ENCODE measurements around the gene SHLD2. TPM values are rescaled to one million over a fixed set of nuclear protein-coding genes. Genes with fewer than 3 reads are reported as not detected.

SHLD2 gene
- total and polyA plus RNA-seq, 2 of the 4 experiments (the other 2 are of a cell fraction) = 10.6 to 19.9 TPM

DNA sequence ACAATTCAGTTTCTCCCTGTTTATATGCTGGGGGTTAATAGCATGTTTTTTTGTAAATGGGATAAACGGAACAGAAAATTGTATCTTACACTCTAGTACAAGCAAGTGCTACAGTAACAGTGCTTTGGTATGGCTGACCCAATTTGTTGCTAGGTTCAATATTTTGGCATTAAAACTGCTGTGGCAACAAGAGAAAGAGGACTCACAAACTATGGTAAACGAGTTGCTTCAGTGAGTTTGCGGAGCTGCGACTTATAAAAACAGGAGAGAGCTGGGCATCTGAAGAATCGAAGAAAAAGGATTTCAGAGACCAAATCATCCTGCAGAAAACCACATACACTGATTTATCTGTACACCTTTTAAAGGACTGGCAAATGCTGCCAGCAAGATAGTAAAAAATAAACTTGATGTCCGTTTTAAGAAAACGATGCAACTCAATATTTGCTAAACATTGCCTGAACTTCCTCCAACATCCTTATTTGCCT lies 2.6 kb upstream of the SHLD2 start:
- H3K9ac ChIP-seq (ENCODE audit: low read depth, low read length) = peak overlapping the region; percentile 92; the same call in 1 of the 2 replicates
- no peak overlapping the region for H2BK20ac ChIP-seq (ENCODE audit: low read depth, low read length)
- WGBS, 2 experiments (ENCODE audit: extremely low coverage in 2 of 2, insufficient read length in 1 of 2) = no CpG with 5 or more reads among the region's 7 CpGs
- H2AK9ac ChIP-seq (replicated peaks; ENCODE audit: low read depth, low read length, poor library complexity) = no peak overlapping the region
- H3K56ac ChIP-seq (ENCODE audit: extremely low read depth, insufficient read depth, low read length) = peak overlapping the region; percentile 37; the same call in 1 of the 2 replicates
- H3K9me1 ChIP-seq (ENCODE audit: insufficient read depth, low read length) = peaks cover 10% of the 10 kb centered on the region
- H4K91ac ChIP-seq (ENCODE audit: insufficient read depth, low read depth, low read length) = 0 out of 2 replicates have a peak overlapping the region, but pooled peaks have one; percentile 11
- CTCF ChIA-PET = no interaction called here
- intact Hi-C loops (cut with micrococcal nuclease) = loop anchor here (2.0 kb wide), 2 partner anchors 124 to 154 kb away; partner anchors contain the start of gene ADIRF
- H4K5ac ChIP-seq (ENCODE audit: low read depth, low read length) = no peak overlapping the region
- peaks cover 2% of the 10 kb centered on the region; the same call in 1 of the 2 replicates for H3K36me3 ChIP-seq (ENCODE audit: control insufficient read depth, insufficient read depth, low read length)
- no TSS peak for BruUV-seq (replicated peaks)
- peak overlapping the region; percentile 75 for H3K23ac ChIP-seq (ENCODE audit: low read depth, low read length)
- peak overlapping the region; percentile 84 for H3K4me3 ChIP-seq (ENCODE audit: insufficient read depth, low read depth, low read length)
- H4K8ac ChIP-seq (ENCODE audit: low read depth in 2 of 2, low read length in 2 of 2) = no peak overlapping the region; a peak in 1 of 4 replicates
- H3K18ac ChIP-seq (ENCODE audit: low read depth, low read length) = peak overlapping the region; percentile 44; the same call in 1 of the 2 replicates
- peak overlapping the region; percentile 53 for H2BK5ac ChIP-seq (ENCODE audit: low read depth, low read length, poor library complexity, severe bottlenecking)
- POLR2A ChIA-PET (ENCODE audit: unreplicated experiment) = no interaction called here
- H3K27me3 ChIP-seq (ENCODE audit: control insufficient read depth, insufficient read depth, low read length) = no peaks in the 10 kb centered on the region
- DNase-seq (peak; percentile 37), ATAC-seq (ENCODE audit: low read depth) (no peak)
- H3K4me2 ChIP-seq (ENCODE audit: low read depth, low read length) = peak overlapping the region; percentile 92
- peaks cover 20 to 65% of the 10 kb centered on the region in 2 experiments for H3K79me1 ChIP-seq (ENCODE audit: low read depth in 1 of 2, low read length in 2 of 2)
- peaks cover 6% of the 10 kb centered on the region for H3K4me1 ChIP-seq (ENCODE audit: control insufficient read depth, insufficient read depth, low read length)
- H3K27ac ChIP-seq (ENCODE audit: insufficient read depth, low read length) = peak overlapping the region; percentile 71; the same call in 1 of the 2 replicates
- H3K9me3 ChIP-seq (ENCODE audit: control insufficient read depth, insufficient read depth, low read length) = no peaks in the 10 kb centered on the region
- dilution Hi-C loops (cut with HindIII; ENCODE audit: low sequenced_read_pairs, unreplicated experiment) = no loop called here
- 0 out of 2 replicates have a peak overlapping the region, but pooled peaks have one; percentile 17 for H2AK5ac ChIP-seq (ENCODE audit: low read depth, low read length)
- peak overlapping the region; percentile 34; the same call in 1 of the 2 replicates for H3K4ac ChIP-seq (ENCODE audit: low read depth, low read length)
- H2AFZ ChIP-seq (replicated peaks; ENCODE audit: low read length, poor library complexity) = no peak overlapping the region
- H2BK15ac ChIP-seq (ENCODE audit: low read depth, low read length) = no peak overlapping the region
- H2BK120ac ChIP-seq (ENCODE audit: low read depth, low read length) = no peak overlapping the region
- peaks cover 25% of the 10 kb centered on the region for H4K20me1 ChIP-seq (ENCODE audit: insufficient read depth, low read length)
- in situ Hi-C loops (cut with MboI; ENCODE audit: low sequenced_read_pairs) = no loop called here
- H3K14ac ChIP-seq (replicated peaks; ENCODE audit: low read depth, low read length) = peak overlapping the region; percentile 65
- TF ChIP-seq, protein P1, sequence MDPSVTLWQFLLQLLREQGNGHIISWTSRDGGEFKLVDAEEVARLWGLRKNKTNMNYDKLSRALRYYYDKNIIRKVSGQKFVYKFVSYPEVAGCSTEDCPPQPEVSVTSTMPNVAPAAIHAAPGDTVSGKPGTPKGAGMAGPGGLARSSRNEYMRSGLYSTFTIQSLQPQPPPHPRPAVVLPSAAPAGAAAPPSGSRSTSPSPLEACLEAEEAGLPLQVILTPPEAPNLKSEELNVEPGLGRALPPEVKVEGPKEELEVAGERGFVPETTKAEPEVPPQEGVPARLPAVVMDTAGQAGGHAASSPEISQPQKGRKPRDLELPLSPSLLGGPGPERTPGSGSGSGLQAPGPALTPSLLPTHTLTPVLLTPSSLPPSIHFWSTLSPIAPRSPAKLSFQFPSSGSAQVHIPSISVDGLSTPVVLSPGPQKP (IDR thresholded peaks at IDR 0.05; ENCODE audit: borderline replicate concordance, low read depth, low read length) = no peak
- TF ChIP-seq CHD1 (IDR thresholded peaks at IDR 0.05; ENCODE audit: low read depth, low read length) (no peak), RCOR1 (IDR thresholded peaks at IDR 0.05; ENCODE audit: insufficient replicate concordance, low read length) (no peak), SMC3 (IDR thresholded peaks at IDR 0.05; ENCODE audit: low read depth, low read length) (no peak), MAFK (IDR thresholded peaks at IDR 0.05; ENCODE audit: low read depth, low read length) (no peak), MXI1 (IDR thresholded peaks at IDR 0.05; ENCODE audit: borderline replicate concordance, low read depth, low read length) (no peak), CEBPB (IDR thresholded peaks at IDR 0.05; ENCODE audit: low read depth, low read length) (no peak), FOS (IDR thresholded peaks at IDR 0.05; ENCODE audit: low read depth, low read length) (no peak), MAZ (IDR thresholded peaks at IDR 0.05; ENCODE audit: borderline replicate concordance, low read depth, low read length) (no peak), RAD21 (IDR thresholded peaks at IDR 0.05; ENCODE audit: low read length) (no peak), POLR2A (IDR thresholded peaks at IDR 0.05; ENCODE audit: low read depth, low read length) (no peak), BHLHE40 (IDR thresholded peaks at IDR 0.05; ENCODE audit: low read depth, low read length) (no peak)
- TF ChIP-seq, protein P2, sequence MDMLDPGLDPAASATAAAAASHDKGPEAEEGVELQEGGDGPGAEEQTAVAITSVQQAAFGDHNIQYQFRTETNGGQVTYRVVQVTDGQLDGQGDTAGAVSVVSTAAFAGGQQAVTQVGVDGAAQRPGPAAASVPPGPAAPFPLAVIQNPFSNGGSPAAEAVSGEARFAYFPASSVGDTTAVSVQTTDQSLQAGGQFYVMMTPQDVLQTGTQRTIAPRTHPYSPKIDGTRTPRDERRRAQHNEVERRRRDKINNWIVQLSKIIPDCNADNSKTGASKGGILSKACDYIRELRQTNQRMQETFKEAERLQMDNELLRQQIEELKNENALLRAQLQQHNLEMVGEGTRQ (IDR thresholded peaks at IDR 0.05; ENCODE audit: low read depth, low read length) = no peak
